Neural cell (in vitro differentiated cells): ENCODE measurements around the gene HES3. TPM values are rescaled to one million over a fixed set of nuclear protein-coding genes. Genes with fewer than 3 reads are reported as not detected.

Experiments used
- H2AFZ ChIP-seq: fragments of 200-600, 300-800 bp; sonication (generic), shearing (Covaris generic); 2 replicates; pipeline ENCODE4 v1.6.0; 2014; ENCODE audit warnings: low read depth, mild to moderate bottlenecking, antibody characterized with exemption, low read length, moderate library complexity
- H3F3A ChIP-seq: fragments of 200-600 bp; shearing (Covaris generic); 2 replicates; pipeline ENCODE4 v1.6.1; 2016; ENCODE audit warnings: mild to moderate bottlenecking, moderate library complexity, mixed read lengths, antibody characterized with exemption, low read length; ENCODE audit not compliant: insufficient read depth, poor library complexity, severe bottlenecking
- H3K27ac ChIP-seq: fragments of 200-600, 300-800 bp; sonication (generic), shearing (Covaris generic); 2 replicates; pipeline ENCODE4 v1.5.1; 2014; ENCODE audit warnings: mild to moderate bottlenecking, low read length, moderate library complexity
- H3K27me3 ChIP-seq: fragments of 300-800, 200-600 bp; sonication (generic), shearing (Covaris generic); 2 replicates; pipeline ENCODE4 v1.6.0; 2014; ENCODE audit warnings: mild to moderate bottlenecking, low read depth, low read length, moderate library complexity; ENCODE audit not compliant: insufficient read depth
- H3K36me3 ChIP-seq: fragments of 300-800, 200-600 bp; sonication (generic), shearing (Covaris generic); 2 replicates; pipeline ENCODE4 v1.5.1; 2014; ENCODE audit warnings: mild to moderate bottlenecking, antibody characterized with exemption, low read length, moderate library complexity; ENCODE audit not compliant: insufficient read depth
- H3K4me2 ChIP-seq: fragments of 300-800, 200-600 bp; sonication (generic), shearing (Covaris generic); 2 replicates; pipeline ENCODE4 v1.6.0; 2014; ENCODE audit warnings: mild to moderate bottlenecking, low read length
- H3K4me3 ChIP-seq: fragments of 300-800, 200-600 bp; sonication (generic), shearing (Covaris generic); 2 replicates; pipeline ENCODE4 v1.5.1; 2014; ENCODE audit warnings: mild to moderate bottlenecking, low read length, moderate library complexity
- H3K79me2 ChIP-seq: fragments of 200-600 bp; shearing (Covaris generic); replicated peaks from 2 replicates; pipeline ENCODE4 v1.6.0; 2014; ENCODE audit warnings: mild to moderate bottlenecking, low read length, moderate library complexity; ENCODE audit not compliant: insufficient read depth
- H3K9ac ChIP-seq: fragments of 300-800, 200-600 bp; sonication (generic), shearing (Covaris generic); 2 replicates; pipeline ENCODE4 v1.6.1; 2016; ENCODE audit warnings: mild to moderate bottlenecking, low read length, mixed read lengths
- H3K9me2 ChIP-seq: fragments of 200-600 bp; shearing (Covaris generic); 2 replicates; pipeline ENCODE4 v1.6.1; 2016; ENCODE audit warnings: mild to moderate bottlenecking, low read length, mixed read lengths; ENCODE audit not compliant: insufficient read depth
- H3K9me3 ChIP-seq: fragments of 200-600, 300-800 bp; sonication (generic), shearing (Covaris generic); 2 replicates; pipeline ENCODE4 v1.6.1; 2016; ENCODE audit warnings: mild to moderate bottlenecking, mixed run types, low read length, moderate library complexity, mixed read lengths
- H4K20me1 ChIP-seq: fragments of 200-600 bp; shearing (Covaris generic); 2 replicates; pipeline ENCODE4 v1.6.1; 2016; ENCODE audit warnings: mild to moderate bottlenecking, mixed run types; ENCODE audit not compliant: insufficient read depth
- CTCF ChIP-seq: fragments of 450-650 bp; IDR thresholded peaks from 2 replicates; pipeline ENCODE4 v1.5.1; 2014; ENCODE audit warnings: antibody characterized with exemption, mild to moderate bottlenecking, moderate library complexity; ENCODE audit not compliant: poor library complexity, severe bottlenecking
- EP300 ChIP-seq: fragments of 450-650 bp; conservative IDR thresholded peaks from 2 replicates; pipeline ENCODE4 v1.6.1; 2014; ENCODE audit warnings: antibody characterized with exemption, mild to moderate bottlenecking, moderate library complexity; ENCODE audit not compliant: poor library complexity, severe bottlenecking
- EZH2 ChIP-seq: fragments of 200-600, 300-800 bp; shearing (Covaris generic), sonication (generic); IDR thresholded peaks from 2 replicates; pipeline ENCODE4 v1.6.1; 2014; ENCODE audit warnings: antibody characterized with exemption, low read length, borderline replicate concordance, mild to moderate bottlenecking; ENCODE audit not compliant: insufficient read depth, poor library complexity, severe bottlenecking
- MXI1 ChIP-seq: fragments of 450-650 bp; conservative IDR thresholded peaks from 2 replicates; pipeline ENCODE4 v1.6.1; 2014; ENCODE audit warnings: antibody characterized with exemption, mild to moderate bottlenecking; ENCODE audit not compliant: poor library complexity, severe bottlenecking
- POLR2AphosphoS5 ChIP-seq: IDR thresholded peaks from 2 replicates; pipeline ENCODE4 v1.6.1; 2012
- RAD21 ChIP-seq: fragments of 450-650 bp; conservative IDR thresholded peaks from 2 replicates; pipeline ENCODE4 v1.6.1; 2014; ENCODE audit warnings: antibody characterized with exemption, mild to moderate bottlenecking, moderate library complexity
- REST ChIP-seq: IDR thresholded peaks from 2 replicates; pipeline ENCODE4 v1.6.1; 2012; ENCODE audit warnings: borderline replicate concordance
- SMC3 ChIP-seq: fragments of 450-650 bp; conservative IDR thresholded peaks from 2 replicates; pipeline ENCODE4 v1.6.1; 2014; ENCODE audit warnings: antibody characterized with exemption, mild to moderate bottlenecking, moderate library complexity; ENCODE audit not compliant: poor library complexity
- TAF1 ChIP-seq: IDR thresholded peaks from 2 replicates; pipeline ENCODE4 v1.6.1; 2012; ENCODE audit warnings: low read depth
- polyA plus RNA-seq: library from polyadenylated mRNA; depleted of rRNA; stranded (reverse); fragments of >200 nt; gene quantifications from 2 replicates; pipeline ENCODE4 v1.2.3, GENCODE V29; 2014

HES3 gene
- polyA plus RNA-seq, 1 donor from 2014 or later: not detected

DNA sequence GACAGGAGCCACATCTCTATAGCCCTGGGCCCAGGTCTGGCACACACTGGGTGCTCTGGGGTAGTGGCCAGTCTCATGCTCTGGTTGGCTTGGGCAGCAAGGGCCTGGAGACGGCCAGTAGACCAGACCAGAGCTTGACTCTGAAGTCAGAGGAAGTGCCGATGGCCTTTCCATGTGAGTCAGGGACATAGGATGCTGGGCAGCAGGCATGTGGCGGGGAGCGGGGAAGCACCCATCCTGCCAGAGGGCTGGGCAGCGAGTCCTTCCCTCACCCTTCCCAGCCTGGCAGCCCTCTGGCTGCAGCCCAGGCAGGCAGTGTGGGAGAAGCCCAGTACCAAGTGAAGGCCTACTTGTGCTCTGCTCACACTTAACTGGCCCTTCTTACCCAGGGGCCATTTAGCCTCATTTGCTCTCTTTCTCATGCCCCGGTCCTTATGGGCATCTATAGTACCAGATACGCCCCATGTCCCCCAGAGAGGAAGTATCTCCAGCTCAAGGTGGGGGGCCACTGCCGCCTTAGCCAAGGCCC is 13.6 kb downstream of the HES3 start:
- no peaks in the 10 kb centered on the region for H3F3A ChIP-seq
- no peaks in the 10 kb centered on the region for H3K9me2 ChIP-seq
- H4K20me1 ChIP-seq: no peaks in the 10 kb centered on the region
- H2AFZ ChIP-seq: no peak overlapping the region
- no peak overlapping the region for H3K4me2 ChIP-seq
- peaks cover 7% of the 10 kb centered on the region for H3K36me3 ChIP-seq
- TF ChIP-seq POLR2AphosphoS5 (no peak), RAD21 (no peak), CTCF (no peak), EZH2 (no peak), TAF1 (no peak), SMC3 (no peak), MXI1 (no peak), EP300 (no peak), REST (no peak)
- no peaks in the 10 kb centered on the region for H3K27me3 ChIP-seq
- H3K9me3 ChIP-seq: no peaks in the 10 kb centered on the region
- H3K9ac ChIP-seq: no peak overlapping the region
- H3K4me3 ChIP-seq: no peak overlapping the region
- no peak overlapping the region for H3K27ac ChIP-seq
- H3K79me2 ChIP-seq: peaks cover 6% of the 10 kb centered on the region

GRCh38 chr1:6258675-6259074 is 14.7 kb downstream of the HES3 start:
- H3K9ac ChIP-seq: no peak overlapping the region
- no peaks in the 10 kb centered on the region for H3F3A ChIP-seq
- peaks cover 6% of the 10 kb centered on the region for H3K79me2 ChIP-seq
- no peaks in the 10 kb centered on the region for H3K9me2 ChIP-seq
- no peaks in the 10 kb centered on the region for H3K27me3 ChIP-seq
- H3K4me2 ChIP-seq: no peak overlapping the region
- H3K27ac ChIP-seq: no peak overlapping the region
- no peaks in the 10 kb centered on the region for H3K9me3 ChIP-seq
- no peak overlapping the region for H2AFZ ChIP-seq
- H3K4me3 ChIP-seq: no peak overlapping the region
- no peak for TF ChIP-seq EZH2
- no peak for TF ChIP-seq SMC3
- TF ChIP-seq CTCF: no peak
- TF ChIP-seq REST: no peak
- TF ChIP-seq MXI1: no peak
- no peak for TF ChIP-seq POLR2AphosphoS5
- no peak for TF ChIP-seq RAD21
- TF ChIP-seq EP300: no peak
- no peak for TF ChIP-seq TAF1
- peaks cover 5% of the 10 kb centered on the region for H3K36me3 ChIP-seq
- H4K20me1 ChIP-seq: no peaks in the 10 kb centered on the region
